ENCODE measurements around the gene WNT7B.
A peak's percentile ranks its signal among the peaks of the same experiment; 100 is the strongest.

The WNT7B gene

GRCh38 chr22:45995405-45996101 lies 18.6 kb upstream of the WNT7B start:
- DNase-seq (ENCODE audit: low read depth in 2 of 2) = no peak

- DNase-seq (ENCODE audit: low read depth in 2 of 2) = peak; percentile 45 to 50
These were observed 17.8 kb upstream of the WNT7B start for GRCh38 chr22:45994491-45995404.

- no peak for DNase-seq (ENCODE audit: low read depth in 2 of 2)
These were observed 16.9 kb upstream of the WNT7B start for GRCh38 chr22:45993841-45994240.

GRCh38 chr22:45993143-45993692 lies 16.3 kb upstream of the WNT7B start:
- no peak for DNase-seq (ENCODE audit: low read depth in 2 of 2)

- no peak for DNase-seq (ENCODE audit: low read depth in 2 of 2)
These were observed 15.8 kb upstream of the WNT7B start for GRCh38 chr22:45992737-45993136.

- no peak for DNase-seq (ENCODE audit: low read depth in 2 of 2)
These were observed 14.1 kb upstream of the WNT7B start for GRCh38 chr22:45991098-45991497.

GRCh38 chr22:45987136-45987861 lies 10.3 kb upstream of the WNT7B start:
- no peak for DNase-seq (ENCODE audit: low read depth in 2 of 2)

- DNase-seq (ENCODE audit: low read depth in 2 of 2) = no peak
These were observed 7.5 kb upstream of the WNT7B start for GRCh38 chr22:45984316-45984916.

GRCh38 chr22:45983797-45984196 lies 6.8 kb upstream of the WNT7B start:
- DNase-seq (ENCODE audit: low read depth in 2 of 2) = no peak

GRCh38 chr22:45980761-45981160 lies 3.8 kb upstream of the WNT7B start:
- no peak for DNase-seq (ENCODE audit: low read depth in 2 of 2)

- DNase-seq (ENCODE audit: low read depth in 2 of 2) = no peak
These were observed 3.3 kb upstream of the WNT7B start for GRCh38 chr22:45980268-45980570.

GRCh38 chr22:45978275-45978713 lies 1.3 kb upstream of the WNT7B start:
- DNase-seq (ENCODE audit: low read depth in 2 of 2) = no peak

- DNase-seq (ENCODE audit: low read depth in 2 of 2) = no peak
These were observed 751 bp upstream of the WNT7B start for GRCh38 chr22:45977551-45978274.

GRCh38 chr22:45976254-45977002 lies 534 bp downstream of the WNT7B start:
- no peak for DNase-seq (ENCODE audit: low read depth in 2 of 2)

- DNase-seq (ENCODE audit: low read depth in 2 of 2) = no peak
These were observed 1.5 kb downstream of the WNT7B start for GRCh38 chr22:45975164-45976161.

- DNase-seq (ENCODE audit: low read depth in 2 of 2) = no peak
These were observed 2.5 kb downstream of the WNT7B start for GRCh38 chr22:45974498-45974897.

GRCh38 chr22:45972889-45973253 lies 4.1 kb downstream of the WNT7B start:
- no peak for DNase-seq (ENCODE audit: low read depth in 2 of 2)

GRCh38 chr22:45972091-45972888 lies 4.7 kb downstream of the WNT7B start:
- DNase-seq (ENCODE audit: low read depth in 2 of 2) = no peak
